Measurements from ENCODE around the gene ST6GALNAC4.
A peak's percentile ranks its signal among the peaks of the same experiment; 100 is the strongest.

ST6GALNAC4 gene

DNA sequence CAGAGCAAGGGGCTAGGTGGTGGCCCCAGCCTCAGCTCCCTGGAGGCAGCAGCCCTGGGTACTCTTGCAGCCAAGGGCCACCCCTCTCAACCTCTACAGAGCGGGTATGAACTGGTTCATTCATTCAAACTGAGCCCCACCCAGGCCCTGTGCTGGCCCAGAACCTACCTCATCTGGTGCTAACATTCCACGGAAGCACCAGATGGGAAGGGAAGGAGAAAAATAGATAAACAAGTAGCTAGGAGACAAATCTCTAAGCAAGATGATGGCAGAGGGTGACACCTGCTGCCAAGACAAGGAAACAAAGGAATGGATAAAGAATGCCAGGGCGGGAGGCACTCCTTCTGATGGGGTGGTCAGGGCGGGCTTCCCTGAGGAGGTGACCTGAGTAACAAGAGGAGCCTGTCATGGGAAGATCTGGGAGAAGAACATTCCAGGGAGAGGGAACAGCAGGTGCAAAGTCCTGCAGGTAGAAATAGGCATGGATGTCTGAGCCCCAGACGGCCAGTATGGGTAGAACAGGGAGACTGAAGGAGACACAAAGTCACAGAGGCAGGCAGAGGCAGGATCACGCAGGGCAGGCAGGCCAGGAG lies 6.1 kb downstream of the ST6GALNAC4 start:
- DNase-seq = peak in 1 of 2 experiments; percentile 11

DNA sequence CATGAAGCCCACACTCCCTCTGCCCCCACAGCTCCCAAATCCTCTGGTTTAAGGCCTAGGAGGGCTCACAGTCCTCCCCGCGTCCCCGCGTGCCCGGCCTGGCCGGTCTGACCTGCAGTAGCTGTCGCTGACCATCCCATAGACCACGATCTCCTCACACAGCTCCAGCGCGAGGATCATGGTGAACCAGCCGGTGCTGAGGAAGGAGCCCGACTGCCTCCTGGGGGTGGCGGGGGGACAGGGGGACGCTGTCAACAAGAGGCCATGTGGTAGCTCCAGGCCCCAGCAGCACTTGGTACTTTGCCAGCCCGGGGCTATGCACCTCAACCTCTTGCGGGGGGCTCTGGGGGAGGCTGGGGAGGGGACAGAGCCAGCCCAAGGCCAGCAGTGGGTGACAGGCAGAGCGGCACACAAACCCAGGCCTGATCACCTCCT lies 7.0 kb downstream of the ST6GALNAC4 start:
- DNase-seq = no peak

DNA sequence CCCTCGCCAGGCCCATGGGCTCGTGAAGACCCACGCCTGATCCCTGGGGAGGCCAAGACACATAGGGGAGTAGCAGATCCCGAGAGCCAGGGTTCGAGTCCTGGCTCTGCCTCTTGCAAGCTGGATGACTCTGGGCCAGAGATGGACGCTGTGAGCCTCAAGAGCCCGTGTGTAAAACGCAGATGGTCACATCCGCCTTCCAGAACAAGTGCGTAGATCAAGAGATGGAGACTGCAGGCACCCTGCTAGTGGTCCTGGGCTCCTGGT lies 8.2 kb downstream of the ST6GALNAC4 start:
- DNase-seq = no peak

DNA sequence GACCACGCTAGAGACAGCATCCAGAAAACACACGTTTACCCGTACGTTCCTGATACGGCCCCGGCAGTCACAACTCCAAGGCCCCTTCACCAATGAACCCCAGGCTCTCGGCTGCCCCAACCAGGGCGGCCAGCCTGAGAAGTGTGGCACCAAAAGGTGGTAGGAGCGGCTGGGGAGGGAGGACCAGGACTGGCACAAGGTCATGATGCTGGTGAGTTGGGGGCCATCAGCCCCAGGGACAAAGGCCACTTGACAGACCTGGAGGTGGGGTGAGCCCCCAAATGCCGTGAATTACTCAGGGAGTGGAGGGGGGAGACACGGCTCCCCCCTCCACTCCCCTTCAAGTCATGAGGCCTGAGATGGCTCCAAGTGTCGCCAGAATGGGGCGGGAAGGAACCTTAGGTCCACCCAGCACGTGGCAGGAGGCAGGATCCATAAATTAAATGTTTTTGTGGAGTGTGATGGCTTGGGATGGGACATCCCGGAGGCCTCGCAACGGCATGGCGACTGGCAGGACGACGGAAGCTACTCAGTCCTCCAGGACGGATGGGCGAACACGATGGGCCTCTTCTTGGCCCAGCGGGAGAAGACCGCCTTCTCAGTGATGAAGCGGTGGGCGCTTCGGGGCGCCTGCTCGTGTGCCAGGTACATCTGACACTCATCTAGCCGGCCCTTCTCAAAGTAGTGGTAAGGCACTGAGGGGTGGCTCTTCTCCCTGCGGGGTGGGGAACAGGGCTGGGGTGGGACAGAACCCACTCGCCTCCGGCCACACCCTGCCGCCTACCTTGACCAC lies 8.8 kb downstream of the ST6GALNAC4 start:
- DNase-seq = no peak

DNA sequence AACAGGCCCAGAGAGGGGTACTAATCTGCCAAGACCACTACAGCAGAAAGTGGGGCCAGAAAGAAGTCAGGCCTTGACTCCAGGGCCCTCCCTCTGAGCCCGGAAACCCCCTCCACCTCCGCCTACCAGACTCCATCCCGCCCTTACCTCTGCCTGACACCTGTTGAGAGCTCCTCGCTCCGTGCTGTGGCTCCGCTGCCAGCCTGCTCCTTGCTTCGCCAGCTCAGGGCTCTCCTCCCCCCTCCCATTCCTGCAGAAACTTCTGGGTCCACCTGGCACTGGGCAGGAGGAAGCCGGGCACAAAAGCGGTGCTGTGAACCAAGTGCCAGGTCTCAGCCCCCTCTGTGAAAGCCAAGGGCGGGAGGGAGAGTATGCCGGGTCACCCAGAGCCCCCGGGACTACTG lies 11.1 kb downstream of the ST6GALNAC4 start:
- no peak for DNase-seq

DNA sequence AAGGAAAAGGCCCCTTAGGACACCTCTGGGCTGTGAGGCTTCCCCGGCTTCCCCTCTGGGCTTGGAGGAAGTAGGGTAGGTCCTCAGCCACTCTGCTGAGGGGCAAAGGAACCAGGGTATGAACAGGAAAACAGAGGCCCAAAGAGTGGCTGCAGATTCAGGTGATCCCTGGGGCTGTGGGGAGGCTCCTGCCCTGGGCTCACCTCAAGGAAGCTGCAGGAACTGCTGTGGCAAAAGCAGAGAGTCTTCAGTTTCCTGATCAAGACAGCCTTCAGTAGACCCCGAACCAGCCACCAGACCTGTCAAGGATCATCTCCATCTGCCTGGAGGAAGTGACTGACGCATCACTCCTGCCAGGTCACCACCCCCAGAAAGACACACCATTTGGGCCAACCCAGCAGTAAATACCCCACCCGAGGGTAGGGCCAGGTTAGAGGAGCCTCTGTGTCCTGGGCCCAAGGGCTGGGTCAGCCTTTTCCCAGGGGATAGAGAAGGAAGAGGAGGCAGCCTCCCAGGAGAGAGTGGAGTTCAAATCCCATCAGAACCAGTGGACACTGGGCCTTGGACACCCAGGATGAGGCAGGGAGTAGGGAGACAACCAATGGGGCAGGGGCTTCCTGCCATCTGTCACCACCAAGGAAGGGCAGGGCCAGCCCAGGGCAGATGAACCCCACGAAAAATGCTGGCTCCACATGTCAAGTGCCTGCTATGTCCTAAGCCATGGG lies 11.7 kb downstream of the ST6GALNAC4 start:
- no peak for DNase-seq

DNA sequence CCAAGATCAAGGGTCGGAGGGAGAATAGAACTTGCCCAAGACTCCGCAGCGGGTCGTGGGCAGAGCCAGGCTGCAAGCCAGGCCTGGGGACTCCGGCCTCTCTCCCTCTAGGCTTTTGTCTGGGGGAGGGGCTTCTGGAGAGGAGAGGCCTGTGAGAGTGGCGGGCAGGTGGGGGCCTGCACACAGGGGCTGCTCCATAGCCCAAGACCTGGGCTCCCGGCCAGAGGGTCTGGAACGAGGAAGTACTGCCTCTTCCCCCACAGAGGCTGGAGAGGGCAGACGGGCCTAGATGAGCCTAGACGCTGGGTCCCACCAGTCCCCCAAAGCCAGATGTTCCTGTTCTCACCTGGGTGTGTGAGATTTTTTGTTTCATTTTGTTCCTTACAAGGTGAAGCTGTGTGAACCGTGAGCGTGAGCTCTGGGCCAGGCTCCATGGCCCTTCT lies 12.3 kb downstream of the ST6GALNAC4 start:
- DNase-seq = no peak

DNA sequence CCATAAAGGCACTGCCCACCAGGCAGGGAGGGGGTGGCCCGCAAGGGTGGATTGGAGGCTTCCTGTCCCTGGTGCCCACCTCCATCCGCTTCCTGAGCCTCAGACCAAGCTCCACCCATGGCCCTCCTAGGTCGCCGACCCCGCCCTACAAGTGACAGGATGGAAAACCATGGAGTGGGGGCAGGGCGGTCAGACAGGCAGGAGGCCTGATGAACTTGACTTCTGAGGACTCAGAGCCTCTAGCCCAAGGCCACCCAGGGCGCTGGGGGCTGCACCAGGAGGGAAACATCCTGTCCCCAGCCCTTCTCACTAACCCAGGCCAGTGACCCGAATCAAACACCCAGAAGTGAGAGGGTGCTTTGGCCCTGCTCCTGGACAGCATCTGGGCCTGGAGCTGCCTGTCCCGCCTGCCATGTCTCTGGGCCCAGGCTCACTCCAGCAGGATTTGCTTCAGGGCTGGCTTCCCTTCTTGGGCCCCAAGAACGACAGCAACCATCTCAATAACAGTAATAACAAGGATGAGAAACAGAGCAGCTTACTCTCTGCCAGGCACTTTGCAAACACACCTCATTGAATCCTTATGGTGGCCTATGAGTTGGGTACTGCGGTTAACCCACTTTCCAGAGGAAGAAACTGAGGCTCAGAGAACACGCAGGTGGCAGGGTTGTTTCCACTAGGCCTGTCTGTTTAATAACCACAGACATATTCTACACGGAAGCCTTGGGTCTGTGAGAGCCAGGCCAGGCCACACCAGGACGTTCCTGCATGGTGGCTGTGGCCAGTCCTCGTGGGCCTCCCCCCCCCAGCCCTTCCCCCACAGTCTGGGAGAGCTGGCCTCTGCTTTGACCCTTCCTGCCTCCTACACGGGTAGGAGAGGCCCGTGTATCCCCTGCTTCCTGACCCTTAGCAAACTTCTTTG lies 13.0 kb downstream of the ST6GALNAC4 start:
- no peak for DNase-seq

DNA sequence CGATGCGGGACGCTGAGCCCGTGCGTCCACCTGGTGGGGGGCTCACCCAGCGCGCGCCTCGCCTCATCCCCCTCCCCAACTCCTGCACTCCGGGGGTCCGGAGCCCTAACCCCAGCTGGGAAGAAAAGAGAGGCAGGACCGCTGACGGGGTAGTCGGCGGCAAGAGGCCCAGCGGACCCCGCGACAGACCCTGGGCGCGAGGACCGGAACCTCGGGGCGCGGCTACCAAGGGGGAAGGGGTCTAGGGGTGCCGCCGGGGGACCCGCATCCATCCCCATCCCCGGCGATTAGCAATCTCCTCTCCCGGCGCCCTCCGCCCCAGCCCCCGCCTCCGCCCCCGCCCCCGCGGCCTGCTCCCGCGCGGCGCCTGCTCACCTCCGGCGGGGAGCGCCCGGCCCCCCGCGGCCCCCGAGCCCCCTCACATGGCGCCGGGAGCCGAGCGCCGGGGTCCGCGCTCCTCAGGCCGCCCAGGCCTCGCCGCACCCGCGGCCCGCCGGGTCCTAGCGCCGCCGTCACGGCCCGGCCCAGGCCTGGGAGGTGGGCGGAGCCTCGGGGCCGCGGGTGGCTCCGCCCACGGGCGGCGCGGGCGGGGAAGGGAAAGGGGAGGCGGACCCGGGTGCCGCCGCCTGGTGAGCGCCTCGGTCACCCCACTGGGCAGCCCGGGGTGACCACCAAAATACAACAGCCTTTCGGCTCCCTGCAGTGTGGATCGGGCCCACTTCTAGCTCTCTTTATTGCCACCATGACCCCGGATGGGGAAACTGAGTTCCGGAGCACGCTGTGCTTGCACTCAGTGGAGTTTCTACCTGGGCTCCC lies 17.5 kb downstream of the ST6GALNAC4 start, which contains the start of gene ST6GALNAC6:
Gene ST6GALNAC6, minus strand, starts transcription at position 476 of the 816 bp plus-strand sequence. CDS start 1,622 bp downstream, outside the sequence.
- peak in 1 of 2 experiments; percentile 52 for DNase-seq

DNA sequence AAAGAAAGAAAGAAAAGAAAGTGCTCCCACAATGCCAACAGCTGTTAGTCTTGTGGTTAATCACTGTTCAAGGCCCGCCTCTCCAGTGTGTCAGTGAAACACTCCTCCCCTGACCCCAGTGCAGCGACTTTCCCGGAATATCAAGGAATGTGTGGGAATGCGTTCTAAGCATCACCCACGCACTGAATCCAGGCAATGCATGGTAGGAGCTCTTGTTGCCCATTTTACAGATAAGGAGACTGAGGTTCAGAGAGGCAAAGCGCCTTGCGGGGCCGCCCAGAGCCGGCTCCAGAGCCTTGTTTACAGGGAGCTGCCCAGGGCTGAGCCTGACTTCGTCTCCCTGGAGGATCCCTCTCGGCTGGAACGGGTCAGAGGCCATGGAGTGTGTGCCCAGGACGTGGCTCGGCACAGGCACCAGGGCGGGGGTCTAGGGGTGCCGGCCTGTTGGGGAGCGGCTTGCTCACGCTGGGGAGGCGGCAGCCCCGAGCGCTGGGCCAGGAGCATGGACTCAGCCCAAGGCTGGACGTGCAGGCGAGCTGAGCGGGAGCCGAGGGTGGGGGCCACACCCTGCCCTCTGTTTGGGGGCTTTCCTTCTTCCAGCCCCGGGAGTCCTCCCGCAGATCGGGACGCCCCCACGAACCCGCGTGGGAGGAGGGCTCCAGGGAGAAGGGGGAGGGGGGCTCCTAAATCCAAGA lies 18.3 kb downstream of the ST6GALNAC4 start:
- DNase-seq = no peak

DNA sequence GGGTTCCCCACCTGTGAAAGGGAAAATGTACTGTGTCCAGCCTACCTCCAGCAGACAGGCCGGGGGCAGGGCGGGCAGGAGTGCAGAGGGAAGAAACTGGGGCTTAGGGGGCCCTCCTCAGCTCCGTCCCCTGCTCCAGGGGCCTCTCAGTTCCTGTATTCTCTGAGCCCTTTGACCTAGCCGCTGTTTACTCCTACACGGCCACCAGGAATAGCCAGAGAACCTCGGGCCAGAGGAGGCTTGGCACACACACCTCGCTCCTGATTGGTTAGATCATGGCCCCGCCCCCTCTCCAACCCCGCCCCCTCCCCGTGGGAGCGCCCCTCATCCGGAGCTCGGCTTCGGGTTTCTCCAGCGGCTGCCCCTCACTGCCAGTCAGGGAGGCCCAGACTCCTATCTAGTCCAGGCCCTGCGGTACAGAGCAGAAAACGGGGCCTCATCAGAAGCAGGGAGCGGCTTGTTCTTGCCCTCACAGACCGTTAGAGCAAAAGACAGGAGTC lies 19.6 kb downstream of the ST6GALNAC4 start:
- peak in 1 of 2 experiments; percentile 19 for DNase-seq

DNA sequence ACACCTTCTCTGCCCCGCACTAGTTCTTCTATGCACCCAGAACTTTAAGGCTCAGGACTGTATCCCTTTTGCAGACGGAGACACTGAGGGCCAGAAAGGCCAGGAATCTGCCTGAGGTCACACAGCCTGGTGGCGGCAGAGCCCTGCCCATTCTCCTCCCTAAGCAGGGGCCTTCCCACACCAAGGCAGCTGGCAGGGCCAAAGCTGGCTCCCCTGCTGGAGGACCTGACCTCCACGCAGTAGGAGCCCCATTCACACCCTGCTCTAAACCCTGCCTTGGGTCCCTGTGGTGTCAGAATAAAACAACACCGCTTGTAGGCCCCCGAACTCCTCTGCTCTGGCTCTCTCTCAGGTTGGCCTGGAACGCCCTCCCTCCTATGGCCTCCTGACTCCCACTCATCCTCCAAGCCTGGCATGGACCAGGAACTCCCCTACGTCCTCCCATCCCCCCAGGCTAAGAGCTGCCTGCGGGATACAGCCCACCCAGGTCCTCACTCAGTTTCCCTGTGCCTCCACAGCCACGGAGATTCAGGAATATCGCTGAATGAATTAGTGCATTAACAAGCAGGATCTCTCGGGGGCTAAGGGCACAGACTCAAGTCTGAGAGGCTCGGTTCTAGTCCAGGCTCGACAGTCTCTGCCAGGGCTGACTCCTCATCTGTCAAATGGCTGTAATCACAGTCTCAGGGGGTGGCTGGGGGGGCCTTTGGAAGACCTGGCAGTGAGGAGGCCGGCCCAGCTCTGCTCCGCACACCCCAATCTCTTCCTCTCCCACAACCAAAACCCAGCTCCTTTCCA lies 20.2 kb downstream of the ST6GALNAC4 start:
- DNase-seq = no peak

DNA sequence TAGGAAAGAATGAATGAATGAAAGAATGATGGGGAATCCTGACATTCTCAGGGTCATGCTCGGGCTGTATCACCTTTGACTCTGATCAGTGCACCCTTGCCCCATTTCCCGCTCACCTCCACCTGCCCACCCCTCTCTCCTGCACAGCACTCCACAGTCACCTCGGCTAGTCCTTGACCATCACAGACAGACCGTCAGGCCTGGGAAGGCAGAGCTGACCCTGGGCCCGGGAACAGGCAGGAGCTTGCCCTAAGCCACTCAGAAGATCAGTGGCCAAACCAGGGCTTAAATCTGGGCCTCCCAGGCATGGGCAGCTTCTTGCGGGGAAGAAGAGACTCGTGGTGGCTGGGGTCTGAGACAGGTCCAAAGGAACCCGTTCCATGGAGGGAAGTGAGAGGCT lies 21.0 kb downstream of the ST6GALNAC4 start:
- DNase-seq = no peak

DNA sequence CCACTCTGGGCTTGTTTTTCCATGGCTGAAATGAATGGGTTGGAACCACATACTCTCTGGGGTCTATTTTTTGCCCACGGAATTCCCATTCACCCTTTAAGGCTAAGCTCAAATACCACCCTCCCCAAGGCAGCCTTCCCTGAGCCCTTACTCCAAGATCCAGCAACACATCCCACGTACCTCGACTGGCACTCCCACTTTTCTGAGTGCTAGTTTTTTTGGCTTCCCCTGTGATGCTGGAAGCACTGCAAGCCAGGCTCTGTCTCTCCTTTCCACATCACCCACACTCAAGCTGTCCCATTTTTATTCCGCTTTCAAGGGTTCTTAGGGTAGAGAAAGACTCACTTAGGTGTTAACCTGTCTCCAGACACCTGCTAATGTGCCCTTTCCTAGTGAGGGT lies 23.4 kb downstream of the ST6GALNAC4 start:
- no peak for DNase-seq

DNA sequence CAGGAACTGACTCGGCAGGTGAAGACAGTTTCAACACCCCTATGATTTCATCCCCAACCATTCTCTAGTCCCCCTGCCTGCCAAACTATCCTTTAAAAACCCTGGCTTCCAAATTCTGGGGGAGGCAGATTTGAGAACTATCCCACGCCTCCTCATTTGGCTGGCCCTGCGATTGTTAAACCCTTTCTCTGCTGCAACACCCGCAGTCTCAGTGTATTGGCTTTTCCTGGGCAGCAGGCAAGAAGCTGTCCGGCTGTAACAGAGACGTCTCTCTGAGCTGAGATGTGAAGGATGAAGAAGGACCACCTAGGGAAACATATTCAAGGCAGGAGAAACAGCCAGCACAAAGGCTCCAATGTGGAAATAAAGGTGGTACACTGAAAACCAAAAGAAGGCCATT lies 24.0 kb downstream of the ST6GALNAC4 start:
- no peak for DNase-seq

DNA sequence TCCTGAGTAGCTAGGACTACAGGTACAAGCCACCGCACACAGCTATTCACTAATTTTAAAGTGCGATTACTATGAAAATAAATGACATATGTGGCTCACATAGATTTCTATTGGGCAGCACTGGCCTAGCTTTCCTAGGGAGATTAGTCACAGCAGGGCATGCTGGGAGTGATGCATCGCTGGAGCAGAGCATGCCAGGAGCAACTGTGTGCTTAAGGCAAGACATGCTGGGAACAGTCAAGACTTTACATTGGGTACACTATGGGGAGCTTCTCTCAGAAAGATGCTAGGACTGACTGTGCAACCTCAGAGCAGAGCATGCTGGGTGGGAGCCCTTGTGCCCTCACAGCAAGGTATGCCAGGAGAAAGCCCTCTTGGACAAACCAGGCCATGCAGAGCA lies 26.8 kb downstream of the ST6GALNAC4 start:
- no peak for DNase-seq

DNA sequence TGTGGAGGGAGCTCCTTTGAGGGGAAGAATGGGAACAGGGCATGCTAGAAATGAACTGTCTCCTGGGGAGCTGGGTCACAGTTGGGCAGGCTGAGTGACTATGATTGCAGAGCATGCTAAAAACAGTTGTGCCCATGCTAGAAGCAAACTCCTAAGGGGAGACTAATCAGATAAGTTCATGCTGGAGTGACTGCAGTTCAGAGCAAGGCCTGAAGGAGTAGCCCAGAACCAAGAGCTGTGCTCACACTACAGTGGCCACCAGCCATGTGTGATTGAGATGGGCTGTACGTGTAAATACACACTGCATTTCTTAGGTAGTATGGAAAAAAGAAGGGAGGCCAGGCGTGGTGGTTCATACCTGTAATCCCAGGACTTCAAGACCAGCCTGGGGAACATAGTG lies 29.0 kb downstream of the ST6GALNAC4 start:
- DNase-seq = no peak

DNA sequence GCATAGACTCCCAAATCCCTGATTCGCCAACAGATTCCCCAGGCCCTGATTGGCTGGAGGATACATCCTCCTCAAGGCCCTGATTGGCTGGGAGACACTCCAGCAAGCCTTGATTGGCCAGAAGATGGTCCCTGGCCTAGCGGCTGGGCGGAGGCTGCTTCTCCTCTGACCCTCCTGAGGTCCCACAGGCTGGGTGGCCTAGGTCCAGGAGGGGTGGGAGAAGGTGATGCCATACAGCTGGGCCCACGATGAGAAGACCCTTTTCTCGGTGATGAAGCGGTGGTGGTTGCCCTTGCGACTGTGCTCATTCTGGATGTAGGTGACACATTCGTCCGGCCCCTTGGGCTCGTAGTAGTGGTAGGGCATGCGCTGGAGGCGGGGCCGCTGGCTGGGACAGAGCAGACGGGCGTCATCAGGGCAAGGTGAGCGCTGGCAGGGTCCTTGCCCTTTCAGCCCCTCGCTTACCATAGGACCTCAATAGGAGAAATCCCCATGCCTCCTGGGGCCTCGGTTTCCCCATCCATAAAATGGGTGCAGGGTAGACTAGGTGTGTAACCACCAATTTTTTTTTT lies 30.4 kb downstream of the ST6GALNAC4 start:
- DNase-seq = no peak

DNA sequence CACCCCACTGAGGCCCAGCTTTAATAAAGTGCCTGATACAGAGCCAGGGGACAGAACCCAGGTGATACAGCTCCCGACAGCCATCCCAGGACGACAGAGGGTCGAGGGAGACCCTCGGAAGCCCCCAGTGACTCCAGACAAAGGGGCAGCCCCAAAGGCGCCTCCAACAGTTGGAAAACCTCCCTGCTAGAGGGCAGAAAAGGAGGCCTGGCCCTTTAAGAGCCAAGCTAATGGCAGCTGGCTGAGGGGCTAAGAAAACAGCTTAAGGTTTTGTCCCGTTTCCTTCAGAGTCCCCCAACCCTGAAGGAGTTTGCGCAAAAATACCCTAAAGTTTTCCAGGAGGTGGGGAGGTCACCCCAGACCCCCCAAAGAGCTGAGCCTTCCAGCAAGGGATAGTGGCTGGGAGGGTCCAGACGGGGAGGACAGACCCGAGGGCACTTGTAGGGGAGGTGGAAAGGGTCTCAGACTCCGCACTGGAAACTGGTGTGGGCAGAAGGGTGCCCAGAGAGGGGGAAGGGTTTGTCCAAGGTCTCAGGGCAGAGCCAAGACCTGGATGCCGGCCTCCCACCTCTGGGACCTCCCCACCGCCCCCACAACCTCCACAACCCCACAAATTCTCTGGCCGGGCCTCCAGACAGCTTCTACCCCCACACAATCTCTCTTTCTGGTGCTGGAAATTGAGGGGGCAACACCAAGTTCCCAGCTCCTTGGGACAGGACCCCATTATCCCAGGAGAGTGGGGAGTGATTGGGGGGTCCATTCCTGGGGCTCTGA lies 31.1 kb downstream of the ST6GALNAC4 start:
- no peak for DNase-seq

Data from NCI-H526 (cell line).